Esophagus squamous epithelium (tissue), 4 donors: ENCODE data around the gene SLC28A2.

Experiments
- POLR2A ChIP-seq, 4 donors: fragments of 450-650 bp; IDR thresholded peaks; one replicate each; pipeline ENCODE4 v1.6.1; 2017; ENCODE audit warnings: antibody characterized with exemption in 4 of 4, mild to moderate bottlenecking in 4 of 4, moderate library complexity in 3 of 4
- TF ChIP-seq, protein P1 (sequence below), 6 experiments: fragments of 450-650 bp in 4 of 6; fragments of 200-600 bp in 2 of 6; sonication (generic) in 2 of 6; IDR thresholded peaks; one replicate each; pipeline ENCODE4 v1.5.1; 2016 to 2019; ENCODE audit warnings: antibody characterized with exemption in 6 of 6, mild to moderate bottlenecking in 4 of 6, moderate library complexity in 4 of 6

DNA sequence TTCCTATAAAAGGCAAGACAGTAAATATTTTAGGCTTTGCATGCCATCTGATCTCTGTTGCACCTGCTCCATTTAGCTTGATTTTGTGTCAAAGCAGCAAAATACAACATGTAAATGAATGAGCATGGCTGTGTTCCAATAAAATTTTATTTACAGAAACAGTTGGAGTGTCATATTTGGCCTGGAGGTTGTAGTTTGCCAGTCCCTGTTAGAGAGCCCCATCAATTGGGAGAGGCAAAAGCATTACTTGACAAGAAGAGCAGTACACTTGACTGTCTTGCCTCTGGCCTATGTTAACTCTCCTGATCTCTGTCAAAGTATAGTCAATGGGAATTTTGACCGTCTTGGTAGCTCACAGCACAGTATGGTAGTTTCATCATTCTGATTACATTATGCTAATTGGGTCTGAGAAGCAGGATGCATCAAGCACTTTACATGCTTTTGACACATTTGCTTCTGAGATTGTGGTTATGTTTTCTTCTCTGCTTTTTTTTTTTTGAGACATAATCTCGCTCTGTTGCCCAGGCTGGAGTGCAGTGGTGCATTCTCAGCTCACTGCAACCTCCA is 35.4 kb downstream of the SLC28A2 start:
- TF ChIP-seq, protein P1, sequence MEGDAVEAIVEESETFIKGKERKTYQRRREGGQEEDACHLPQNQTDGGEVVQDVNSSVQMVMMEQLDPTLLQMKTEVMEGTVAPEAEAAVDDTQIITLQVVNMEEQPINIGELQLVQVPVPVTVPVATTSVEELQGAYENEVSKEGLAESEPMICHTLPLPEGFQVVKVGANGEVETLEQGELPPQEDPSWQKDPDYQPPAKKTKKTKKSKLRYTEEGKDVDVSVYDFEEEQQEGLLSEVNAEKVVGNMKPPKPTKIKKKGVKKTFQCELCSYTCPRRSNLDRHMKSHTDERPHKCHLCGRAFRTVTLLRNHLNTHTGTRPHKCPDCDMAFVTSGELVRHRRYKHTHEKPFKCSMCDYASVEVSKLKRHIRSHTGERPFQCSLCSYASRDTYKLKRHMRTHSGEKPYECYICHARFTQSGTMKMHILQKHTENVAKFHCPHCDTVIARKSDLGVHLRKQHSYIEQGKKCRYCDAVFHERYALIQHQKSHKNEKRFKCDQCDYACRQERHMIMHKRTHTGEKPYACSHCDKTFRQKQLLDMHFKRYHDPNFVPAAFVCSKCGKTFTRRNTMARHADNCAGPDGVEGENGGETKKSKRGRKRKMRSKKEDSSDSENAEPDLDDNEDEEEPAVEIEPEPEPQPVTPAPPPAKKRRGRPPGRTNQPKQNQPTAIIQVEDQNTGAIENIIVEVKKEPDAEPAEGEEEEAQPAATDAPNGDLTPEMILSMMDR (IDR thresholded peaks at IDR 0.05): no peak
- TF ChIP-seq POLR2A (IDR thresholded peaks at IDR 0.05): no peak
